SIG-M5 treated with dmso at 0.1 percent for 504 hours (cell line): ENCODE data around the gene CBX5.
"Not testable (repeated sequence)": the region's sequence is repeated elsewhere in the genome, so short reads cannot be mapped to it uniquely, and the experiment has no call there.

ENCODE experiments used
- DNase-seq: peaks from one replicate; lab custom pipeline; 2025; ENCODE audit not compliant: unreplicated experiment; lab: John Stamatoyannopoulos, UW

Gene CBX5

GRCh38 chr12:54279632-54280467 lies at the start of gene CBX5:
Gene CBX5 (minus strand): TSS chr12:54280122. CDS start chr12:54257650, 22,472 bp downstream.
- peak; percentile 99 for DNase-seq

GRCh38 chr12:54328595-54329337 lies 48.8 kb upstream of the CBX5 start:
- DNase-seq, result no peak

- DNase-seq, result not testable (repeated sequence)
Observed at GRCh38 chr12:54325442-54326109, 45.7 kb upstream of the CBX5 start.

- DNase-seq, result peak; percentile 100
Observed at GRCh38 chr12:54324617-54325441, 44.9 kb upstream of the CBX5 start, which contains the start of gene COPZ1. Gene COPZ1 (plus strand): TSS chr12:54325131. CDS start chr12:54325164, 33 bp downstream.

GRCh38 chr12:54321363-54321762 lies 41.4 kb upstream of the CBX5 start:
- no peak for DNase-seq

GRCh38 chr12:54312309-54312708 lies 32.4 kb upstream of the CBX5 start:
- DNase-seq, result not testable (repeated sequence)

- DNase-seq, result no peak
Observed at GRCh38 chr12:54311051-54311450, 31.1 kb upstream of the CBX5 start.

GRCh38 chr12:54306925-54307741 lies 27.2 kb upstream of the CBX5 start:
- peak; percentile 99 for DNase-seq

GRCh38 chr12:54304187-54304810 lies 24.4 kb upstream of the CBX5 start:
- peak; percentile 97 for DNase-seq

GRCh38 chr12:54303640-54304039 lies 23.7 kb upstream of the CBX5 start:
- DNase-seq, result no peak

GRCh38 chr12:54301428-54302048 lies 21.6 kb upstream of the CBX5 start:
- DNase-seq, result no peak

- DNase-seq, result peak; percentile 80
Observed at GRCh38 chr12:54300732-54301427, 21.0 kb upstream of the CBX5 start, which contains the start of gene NFE2. Gene NFE2 (minus strand): TSS chr12:54301015. CDS start chr12:54295248, 5,767 bp downstream.

- DNase-seq, result no peak
Observed at GRCh38 chr12:54300225-54300731, 20.4 kb upstream of the CBX5 start.

- no peak for DNase-seq
Observed at GRCh38 chr12:54299515-54300224, 19.7 kb upstream of the CBX5 start.

GRCh38 chr12:54298904-54299303 lies 19.0 kb upstream of the CBX5 start:
- no peak for DNase-seq

- DNase-seq, result no peak
Observed at GRCh38 chr12:54296393-54297099, 16.6 kb upstream of the CBX5 start.
